Measurements from ENCODE around the gene ARHGEF37.

The ARHGEF37 gene

DNA sequence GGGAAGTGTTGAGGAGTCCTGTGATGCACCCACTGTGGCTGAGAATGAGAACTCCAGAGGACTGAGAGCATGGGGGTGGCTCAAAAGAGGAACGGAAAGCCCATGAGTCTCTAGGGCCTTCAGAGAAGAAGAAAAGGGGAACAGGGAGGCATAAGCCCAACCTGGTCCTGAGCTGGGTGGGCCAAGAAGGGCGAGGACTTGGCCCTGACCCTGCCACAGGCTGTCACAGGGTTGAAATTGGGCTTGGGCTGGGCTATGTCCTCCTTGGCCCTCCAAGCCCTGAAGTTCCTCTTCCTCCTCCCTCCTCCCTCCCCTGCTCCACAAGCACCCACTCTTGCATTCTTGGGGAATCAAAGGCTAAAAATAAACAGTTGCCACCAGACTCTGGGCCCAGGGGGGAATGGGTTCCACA is 99.5 kb downstream of the ARHGEF37 start:
- DNase-seq: no peak

DNA sequence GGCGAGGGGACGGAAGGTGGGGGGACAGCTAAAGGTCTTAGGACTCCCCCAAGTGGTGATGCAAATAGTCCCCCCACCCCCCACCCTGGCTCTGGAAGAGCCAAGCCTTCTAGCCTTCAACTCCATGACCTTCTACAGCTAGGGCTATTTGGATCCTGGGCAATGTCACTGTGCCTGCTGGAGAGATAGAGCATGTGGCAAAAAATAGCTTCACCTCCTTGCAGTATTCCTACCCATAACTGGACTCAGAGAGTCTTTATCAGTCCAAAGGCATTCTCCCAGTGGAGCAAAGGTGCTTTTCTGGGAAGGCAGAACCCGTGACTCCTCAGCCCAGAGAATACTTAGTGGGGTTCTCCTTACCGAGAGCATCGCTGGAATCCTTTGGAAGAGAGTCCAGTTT is 100.0 kb downstream of the ARHGEF37 start:
- no peak for DNase-seq

DNA sequence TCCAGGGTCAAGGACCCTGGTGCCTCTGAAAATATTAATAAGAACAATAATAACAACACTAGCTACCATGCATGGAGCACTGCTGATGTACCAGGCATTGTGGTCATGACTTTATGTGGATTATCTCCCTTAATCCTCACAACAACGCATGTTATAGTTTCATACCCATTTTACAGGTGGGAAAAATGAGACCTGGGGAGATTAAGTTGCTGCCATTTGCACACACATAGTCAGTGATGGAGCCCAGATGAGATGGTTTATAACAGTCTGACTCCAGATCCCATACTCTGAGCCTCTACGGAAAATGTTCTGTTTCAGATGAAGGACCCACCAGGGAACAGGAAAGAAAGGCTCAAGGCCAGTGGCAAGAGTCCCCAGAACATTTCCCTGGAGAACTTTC is 100.6 kb downstream of the ARHGEF37 start:
- DNase-seq: no peak

DNA sequence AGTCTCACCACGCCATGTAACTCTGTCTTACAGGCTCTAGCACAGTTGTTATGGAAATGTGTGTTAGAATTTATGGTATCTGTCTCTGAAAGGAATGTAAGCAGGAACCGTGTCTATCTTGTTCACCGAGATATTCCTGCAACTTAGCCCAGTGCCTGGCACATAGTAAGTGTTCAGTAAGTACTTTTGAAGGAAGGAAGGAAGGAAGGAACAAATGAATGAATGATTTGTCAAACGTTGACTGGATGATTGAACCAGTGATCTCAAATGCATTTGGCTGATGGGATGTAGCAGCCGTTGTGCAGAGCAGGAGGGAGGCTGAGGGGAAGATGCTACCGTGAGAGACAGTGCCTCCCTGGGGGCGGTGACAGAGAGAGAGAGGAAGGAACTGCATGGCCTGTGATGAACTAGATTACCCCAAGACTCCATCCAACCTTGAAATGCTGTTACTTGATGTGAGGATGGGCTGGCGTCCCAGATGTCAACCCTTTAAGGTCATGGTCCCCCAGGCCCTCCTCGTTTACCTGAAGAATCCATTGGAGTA is 101.3 kb downstream of the ARHGEF37 start:
- no peak for DNase-seq

DNA sequence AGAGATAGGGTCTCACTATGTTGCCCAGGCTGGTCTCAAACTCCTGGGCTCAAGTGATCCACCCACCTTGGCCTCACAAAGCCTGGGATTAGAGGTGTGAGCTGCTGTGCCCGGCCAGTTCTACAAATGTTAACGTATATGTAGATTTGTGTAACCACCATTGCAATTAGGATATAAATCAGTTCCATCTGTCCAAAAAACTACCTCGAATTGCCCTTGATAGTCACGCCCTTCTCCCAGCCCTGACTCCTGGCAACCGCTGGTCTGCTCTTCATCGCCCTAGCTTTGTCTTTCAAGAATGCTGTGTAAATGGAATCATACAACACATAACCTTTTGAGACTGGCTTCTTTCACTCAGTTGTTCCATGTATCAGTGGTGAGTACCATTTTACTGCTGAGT is 102.7 kb downstream of the ARHGEF37 start:
- no peak for DNase-seq

DNA sequence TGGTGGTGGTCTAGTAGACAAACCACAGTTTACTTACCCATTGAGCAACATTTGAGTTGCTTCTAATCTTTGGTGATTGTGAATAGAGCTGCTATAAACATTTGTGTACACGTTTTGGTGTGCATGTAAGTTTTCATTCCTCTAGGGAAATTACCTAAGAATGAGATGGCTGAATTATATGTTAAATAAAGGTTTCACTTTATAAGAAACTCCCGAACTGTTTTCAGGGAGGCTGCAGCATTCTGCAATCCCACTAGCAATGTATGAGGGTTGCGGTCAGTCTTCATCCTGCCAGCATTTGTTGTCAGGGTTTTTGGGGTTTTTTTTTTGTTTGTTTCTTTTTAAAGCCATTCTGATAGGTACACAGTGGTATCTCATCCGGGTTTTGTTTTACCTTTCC is 103.1 kb downstream of the ARHGEF37 start:
- DNase-seq: no peak
